Stimulated activated CD8-positive, alpha-beta memory T cell treated with anti-CD3 and anti-CD28 coated beads, Interleukin-12 subunit alpha, Interleukin-12 subunit beta, amount 100 ng/mL, for 4 hours (primary cell): ENCODE data around the gene UBE2R2.
"Not testable (repeated sequence)": the region's sequence is repeated elsewhere in the genome, so short reads cannot be mapped to it uniquely, and the experiment has no call there.

Experiments used
- DNase-seq: peaks from one replicate; pipeline ENCODE4 v3.0.0-alpha.2; 2020; ENCODE audit warnings: low read depth

The UBE2R2 gene, protein sequence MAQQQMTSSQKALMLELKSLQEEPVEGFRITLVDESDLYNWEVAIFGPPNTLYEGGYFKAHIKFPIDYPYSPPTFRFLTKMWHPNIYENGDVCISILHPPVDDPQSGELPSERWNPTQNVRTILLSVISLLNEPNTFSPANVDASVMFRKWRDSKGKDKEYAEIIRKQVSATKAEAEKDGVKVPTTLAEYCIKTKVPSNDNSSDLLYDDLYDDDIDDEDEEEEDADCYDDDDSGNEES

DNA sequence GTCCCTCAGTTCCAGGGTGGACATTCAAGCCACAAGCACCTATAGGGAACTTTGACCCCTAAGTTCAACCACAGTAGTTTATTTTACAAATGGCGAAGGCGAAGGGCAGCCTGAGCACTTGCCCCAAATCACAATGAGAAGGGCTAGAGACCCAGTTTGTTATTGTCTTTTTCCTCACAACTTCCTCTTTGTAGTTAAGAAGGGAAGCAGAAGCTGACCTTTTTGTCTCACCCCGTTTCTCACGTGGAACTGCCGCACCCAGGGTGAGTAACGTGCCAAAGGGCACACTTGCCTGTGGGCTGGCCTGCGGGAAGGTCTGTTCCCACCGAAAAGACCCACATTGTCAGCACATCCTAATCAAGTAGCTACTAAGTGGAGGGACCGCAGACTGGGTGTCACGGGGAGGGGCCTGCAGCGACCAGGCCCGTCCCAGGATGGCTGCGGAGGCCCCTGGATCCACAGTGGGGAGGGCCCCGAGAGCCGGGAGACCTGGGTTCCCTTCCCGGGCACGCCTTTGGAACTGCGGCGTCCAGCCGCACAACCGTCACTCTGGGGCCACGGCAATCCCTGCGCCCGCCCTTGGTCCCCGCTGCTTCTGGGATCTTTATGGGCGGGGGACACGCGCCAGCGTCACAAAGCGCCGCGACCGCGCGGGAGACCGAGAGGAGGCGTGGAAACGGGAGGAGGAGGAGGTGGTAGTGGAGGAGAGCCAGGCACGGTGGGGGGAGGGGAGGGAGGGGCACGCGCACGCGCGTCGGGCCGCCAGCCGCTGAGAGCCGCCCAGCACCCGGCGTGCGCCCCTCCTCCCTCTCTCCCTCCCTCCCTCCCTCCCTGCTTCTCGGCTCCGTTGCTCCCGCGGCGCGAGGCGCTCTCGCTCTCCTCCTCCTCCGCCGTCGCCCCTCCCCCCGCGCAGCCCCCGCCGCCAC is at the start of gene UBE2R2:
UBE2R2 (plus strand) TSS at position 834 of the 926 bp plus-strand sequence. CDS start 598 bp downstream, outside the sequence.
- DNase-seq: peak; percentile 88

DNA sequence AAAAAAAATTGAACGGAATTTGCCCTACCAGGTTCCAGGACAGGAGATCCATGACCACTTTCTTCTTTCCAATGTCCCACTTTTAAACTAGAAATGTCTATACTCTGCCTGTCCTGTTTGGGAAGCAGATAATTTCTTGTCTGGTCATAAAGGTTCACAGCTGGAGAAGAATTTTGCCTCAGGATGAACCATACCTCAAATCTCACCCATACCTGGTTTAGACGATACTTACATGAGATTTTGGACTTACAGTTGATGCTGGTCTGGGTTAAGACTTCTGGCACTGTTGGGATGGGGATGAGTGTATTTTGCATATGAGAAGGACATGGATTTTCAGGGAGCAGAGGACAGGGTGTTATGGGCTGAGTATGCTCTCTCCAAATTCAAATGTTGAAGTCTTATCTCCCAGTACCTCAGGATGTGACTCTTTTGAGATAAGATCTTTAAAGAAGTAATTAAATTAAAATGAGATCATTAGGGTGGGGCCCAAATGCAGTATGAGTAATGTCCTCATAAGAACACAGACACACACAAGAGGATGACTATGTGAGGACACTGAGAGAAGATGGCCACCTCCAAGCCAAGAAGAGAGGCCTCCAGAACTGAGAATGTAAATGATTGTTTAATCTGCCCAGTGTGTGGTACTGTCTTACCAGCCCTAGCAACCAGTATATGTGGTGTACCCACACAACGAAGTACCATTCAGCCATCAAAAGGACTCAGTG is 46.6 kb upstream of the UBE2R2 start:
- DNase-seq: not testable (repeated sequence)

DNA sequence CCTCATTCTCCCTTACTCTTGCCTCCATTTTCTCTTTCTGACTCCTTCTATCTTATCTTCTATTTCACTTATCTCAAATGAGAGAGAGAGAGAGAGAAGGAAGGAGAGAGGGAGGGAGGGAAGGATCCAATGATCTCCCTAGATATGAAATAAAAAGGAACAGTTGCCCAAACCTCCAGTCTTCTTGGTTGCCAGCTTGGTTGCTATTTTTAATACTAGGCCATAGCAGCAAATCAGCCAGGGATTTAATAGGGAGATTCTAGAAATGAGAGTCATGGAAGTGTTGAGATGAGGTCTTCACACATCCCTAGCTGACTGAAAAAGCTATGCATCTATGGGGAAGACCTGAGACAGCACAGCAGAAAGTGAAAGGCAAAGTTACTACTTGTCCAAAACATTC is 43.8 kb upstream of the UBE2R2 start:
- DNase-seq: not testable (repeated sequence)

DNA sequence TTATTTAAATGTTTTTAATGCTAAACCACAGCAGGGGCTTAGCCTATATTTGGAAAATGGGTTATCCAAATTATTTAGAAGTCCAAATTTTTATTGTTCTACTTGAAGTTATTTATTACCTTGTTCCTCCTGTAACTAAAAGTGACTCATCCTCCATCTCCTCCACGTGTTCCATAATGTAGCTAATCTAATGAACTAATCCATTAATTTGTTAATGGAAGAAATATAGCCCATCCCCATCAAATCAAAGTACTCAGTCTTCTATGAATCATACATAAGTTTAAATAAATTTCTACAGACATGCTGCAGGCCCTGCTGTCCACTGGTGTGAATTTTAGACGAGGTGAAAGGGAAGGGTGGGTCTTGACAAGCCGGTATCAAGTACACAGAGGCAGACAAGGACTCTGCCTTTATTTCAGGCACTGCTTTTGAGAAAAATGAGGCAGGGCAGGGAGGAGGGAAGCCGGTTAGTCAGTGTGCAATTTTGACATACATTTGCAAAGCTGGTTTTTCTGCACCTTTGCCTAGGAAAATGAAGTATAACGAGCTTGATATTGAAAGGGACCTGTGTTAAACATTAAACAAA is 42.8 kb upstream of the UBE2R2 start:
- not testable (repeated sequence) for DNase-seq

DNA sequence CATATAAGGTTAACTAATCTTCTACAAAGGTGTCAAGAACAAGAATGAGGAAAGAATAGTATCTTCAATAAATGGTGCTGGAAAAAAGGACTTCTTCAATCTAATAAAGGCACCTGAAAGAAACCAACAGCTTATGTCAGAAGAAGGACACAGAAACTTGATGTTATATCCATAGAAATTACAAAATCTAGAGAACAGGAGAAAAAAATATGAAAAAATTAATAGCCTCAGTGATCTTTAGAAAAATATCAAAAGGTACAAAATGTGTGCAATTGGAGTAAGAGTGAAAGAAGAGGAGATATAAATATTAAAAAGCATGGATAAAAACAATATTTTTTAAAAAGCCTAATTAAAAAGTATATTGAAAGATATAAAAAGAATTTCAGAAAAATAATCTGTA is 40.4 kb upstream of the UBE2R2 start:
- DNase-seq: no peak

DNA sequence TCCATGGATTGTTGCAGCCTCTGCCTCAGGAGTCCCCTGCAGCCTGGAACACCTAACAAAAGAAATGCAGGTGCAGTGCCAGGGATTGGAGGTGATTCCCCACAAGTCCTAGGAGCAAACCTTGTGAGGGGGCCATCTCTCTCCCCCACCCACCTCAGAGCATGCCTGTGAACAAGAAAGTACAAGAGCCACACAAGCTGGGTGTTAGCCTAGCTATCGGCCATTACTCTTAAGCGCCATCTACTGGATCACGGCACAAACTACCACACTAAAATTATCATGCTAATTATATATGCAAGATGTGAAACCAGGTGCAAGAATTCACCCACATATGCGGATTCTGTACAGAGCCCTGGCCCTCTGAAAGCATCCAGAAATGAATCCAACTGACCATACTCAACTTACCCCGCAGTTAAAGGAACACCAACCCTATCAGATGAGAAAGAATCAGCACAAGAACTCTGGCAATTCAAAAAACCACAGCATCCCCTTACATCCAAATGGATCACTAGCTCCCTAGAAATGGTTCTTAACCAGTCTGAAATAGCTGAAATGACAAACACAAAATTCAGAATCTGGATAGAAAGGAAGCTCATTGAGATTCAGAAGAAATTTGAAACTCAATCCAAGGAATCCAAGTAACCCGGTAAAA is 38.1 kb upstream of the UBE2R2 start:
- DNase-seq: peak; percentile 6

DNA sequence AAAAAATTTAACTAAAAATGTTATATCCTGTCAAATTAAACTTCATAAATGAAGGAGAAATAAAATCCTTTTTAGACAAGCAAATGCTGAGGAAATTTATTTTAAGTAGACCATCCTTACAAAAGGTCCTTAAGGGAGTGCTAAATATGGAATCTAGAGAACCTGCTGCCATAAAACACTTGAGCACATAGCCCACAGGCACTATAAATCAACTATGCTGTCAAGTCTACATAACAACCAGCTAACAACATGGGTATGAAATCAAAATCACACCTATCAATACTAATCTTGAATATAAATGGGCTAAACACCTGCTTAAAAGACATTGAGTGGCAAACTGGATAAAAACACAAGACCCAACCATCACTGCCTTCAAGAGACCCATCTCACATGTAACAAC is 36.7 kb upstream of the UBE2R2 start:
- no peak for DNase-seq

DNA sequence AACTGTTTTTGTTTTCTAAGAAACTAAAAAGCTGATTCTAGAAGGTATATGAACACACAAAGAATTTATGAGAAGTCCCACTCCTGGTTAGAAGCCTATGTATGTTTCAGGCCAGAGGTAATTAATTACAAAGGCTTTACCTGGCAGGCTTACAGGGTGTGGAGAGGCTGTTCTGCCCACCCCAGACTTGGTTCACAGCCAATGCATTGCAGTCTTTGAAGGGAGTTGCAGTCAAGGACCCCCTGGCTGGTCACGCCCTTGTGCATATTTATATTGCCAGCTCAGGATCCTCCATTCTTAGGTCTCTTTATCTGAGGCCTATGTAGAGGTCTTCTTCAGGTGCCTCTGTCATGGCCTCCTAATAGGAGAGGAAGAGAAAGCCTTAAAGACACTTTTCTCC is 35.2 kb upstream of the UBE2R2 start:
- DNase-seq: no peak

DNA sequence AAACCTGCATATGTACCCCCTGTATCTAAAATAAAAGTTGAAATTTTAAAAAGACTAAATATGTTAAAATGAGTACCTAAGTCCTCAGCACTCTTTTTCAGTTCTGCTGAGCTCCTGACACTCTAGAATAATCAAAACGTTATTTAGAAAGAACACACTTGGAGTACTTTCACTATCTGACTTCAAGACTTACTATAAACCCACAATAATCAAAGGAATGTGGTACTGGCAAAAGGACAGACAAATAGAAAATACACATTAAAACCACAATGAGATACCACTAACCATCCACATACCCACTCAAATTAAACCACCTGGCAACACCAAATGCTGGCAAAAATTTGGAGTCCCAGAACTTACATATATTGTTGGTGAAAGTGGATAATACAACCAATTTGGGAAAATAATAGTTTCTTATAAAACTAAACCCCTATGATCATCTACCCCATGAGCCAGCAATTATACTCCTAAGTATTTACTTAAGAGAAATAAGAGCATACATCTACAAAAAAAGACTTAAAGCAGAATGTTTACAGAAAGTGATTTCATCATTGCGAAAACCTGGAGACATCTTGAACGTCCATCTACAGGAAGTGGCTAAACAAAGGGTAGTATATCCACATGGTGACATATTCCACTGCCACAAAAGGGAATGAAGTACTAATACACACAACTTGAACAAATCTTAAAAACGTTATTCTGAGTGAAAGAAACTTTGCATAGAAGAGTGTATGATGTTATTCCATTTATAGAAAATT is 34.4 kb upstream of the UBE2R2 start:
- DNase-seq: no peak

DNA sequence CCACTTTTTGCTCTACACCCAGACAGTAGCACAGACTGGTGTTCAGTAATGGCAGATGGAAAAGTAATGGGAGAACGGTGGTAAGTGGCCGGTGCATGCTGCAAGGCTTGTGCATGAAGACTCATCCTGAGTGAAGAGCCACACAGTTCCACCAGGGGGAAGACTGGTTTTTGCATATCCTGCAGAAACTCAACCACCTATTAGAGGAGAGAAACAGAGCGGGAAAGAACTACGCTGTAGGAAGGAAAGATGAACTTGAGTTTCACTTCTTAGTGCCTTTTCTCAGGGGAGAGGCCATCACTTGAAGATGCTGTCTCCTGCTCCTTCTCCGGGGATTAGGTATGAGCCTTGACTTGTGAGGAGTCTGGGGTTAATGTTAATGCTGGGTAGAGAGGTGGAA is 31.0 kb upstream of the UBE2R2 start:
- DNase-seq: no peak

DNA sequence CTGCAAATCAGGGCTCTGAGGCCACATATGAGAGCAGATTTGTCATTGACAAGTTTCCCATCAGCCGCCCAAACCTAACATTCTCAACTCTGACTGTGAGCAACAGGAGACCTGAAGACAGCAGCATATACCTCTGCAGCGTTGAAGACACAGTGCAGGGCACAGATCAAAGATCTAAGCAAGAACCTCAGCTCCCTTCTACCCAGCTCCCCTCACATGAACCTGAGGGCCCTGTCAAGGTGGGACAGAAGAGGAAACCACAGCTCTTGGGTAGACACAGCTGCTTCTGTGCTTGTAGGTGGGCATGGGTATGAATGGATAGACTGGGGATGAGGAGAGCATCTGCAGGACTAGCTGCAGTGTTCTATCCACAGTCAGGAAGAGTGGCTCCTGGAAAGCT is 30.3 kb upstream of the UBE2R2 start:
- DNase-seq: no peak

DNA sequence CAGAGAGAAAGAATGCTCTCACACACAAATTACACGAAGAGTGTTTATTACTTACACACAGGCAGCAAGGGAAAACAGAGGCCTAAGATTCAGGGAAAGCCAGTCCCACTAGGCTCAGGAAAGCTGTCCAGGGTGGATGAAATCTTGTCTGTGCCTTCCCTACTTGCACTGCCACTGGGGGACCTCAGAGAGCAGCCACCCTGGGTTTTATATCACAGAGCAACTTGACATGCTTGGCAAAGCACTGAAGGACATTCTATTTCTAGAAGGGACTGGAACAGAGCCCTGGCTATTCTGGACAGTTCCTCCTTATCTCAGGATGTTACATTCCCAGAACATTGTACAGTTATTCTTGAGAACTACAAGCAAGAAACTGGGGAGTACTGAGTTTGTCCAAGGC is 29.1 kb upstream of the UBE2R2 start:
- no peak for DNase-seq

DNA sequence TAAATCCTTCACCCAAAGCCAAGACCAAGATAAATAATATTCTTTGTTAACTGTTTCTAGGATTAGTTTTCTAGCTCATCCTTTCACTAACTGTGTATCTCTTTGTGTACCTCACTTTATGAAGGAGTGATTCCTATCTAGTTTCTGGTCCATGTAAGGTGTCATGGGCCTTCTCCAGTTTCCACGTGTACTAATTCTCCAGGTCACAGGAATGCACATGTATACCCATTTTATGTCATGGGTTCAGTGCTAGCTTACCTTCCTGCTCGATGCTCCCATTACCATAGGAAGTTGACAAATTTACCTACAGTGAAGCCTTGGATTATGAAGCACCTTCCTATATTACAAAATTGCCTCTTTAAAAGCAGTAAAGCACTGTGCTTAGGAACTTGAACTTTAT is 27.5 kb upstream of the UBE2R2 start:
- not testable (repeated sequence) for DNase-seq

DNA sequence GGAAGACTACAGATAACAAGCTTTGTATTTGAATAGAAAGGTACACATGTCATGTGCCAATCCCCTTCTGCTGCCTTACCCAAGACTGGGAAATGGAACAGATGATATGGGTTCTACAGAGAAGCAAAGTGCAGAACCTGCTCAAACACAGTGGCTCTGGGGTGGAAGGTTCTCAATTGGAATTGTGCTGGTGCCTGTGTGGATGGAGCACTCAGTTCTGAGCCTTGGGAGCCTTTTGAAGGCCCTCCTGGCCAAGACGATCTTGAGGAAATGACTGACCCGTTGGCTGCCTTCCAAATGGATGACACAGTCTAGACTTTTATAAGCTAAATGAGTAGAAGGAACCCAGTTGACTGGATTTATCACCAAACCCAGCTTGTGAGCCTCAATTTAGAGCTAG is 25.8 kb upstream of the UBE2R2 start:
- DNase-seq: no peak

DNA sequence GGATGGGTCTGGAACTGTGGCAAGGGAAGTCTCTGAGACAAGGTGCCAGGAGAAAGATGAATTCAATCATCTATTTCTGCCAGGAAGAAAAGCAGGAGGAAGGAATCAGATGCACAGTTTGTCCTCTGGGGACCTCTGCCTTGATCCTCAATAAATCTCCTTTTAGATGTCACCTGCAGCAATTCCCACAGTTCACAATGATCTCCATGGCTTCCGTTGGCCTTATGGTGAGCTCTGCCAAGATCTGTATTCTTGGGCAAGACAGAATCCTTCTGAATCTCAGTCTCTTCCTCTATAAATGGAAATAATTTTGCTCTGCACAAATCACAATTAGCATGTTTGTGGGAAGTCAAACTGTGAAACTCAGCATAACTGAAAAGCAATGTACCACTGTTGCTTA is 23.5 kb upstream of the UBE2R2 start:
- DNase-seq: not testable (repeated sequence)

DNA sequence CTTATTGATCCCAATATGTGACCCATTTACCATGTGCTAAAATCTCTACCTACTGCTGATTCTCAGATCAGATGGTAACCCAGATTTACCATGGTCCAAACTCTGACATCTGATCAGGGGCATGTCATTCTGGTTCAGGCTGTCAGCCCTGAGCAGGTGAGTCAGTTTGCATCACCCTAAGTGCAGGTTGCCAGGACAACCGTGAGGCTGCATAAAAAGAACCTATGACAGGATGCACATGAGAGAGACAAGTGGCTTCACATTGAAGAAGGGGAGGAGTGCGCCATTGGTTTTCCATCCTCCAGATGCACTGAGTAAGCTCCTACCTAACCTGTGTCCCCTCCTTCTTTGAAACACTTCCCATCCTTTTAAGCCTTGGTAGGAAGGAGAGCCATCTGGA is 22.4 kb upstream of the UBE2R2 start:
- no peak for DNase-seq

DNA sequence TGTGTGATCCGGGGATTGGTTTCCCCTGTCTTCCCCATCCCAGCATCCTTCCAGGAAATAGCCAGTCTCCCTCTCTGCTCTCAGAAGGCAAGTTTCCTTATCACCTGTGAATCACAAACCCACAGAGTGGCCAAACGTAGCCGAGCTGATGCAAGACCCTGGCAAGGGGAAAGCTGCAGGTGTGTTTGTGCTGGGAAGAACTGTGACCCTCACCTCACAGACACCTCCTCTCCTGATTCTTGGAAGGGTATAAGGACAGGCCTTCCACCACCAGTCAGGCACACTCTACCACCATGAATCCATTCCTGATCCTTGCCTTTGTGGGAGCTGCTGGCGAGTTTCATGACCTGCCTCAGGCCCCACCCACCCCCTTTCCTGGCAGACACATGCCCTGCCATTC is 21.7 kb upstream of the UBE2R2 start, which contains the start of gene PRSS3:
PRSS3 (plus strand) TSS at position 281 of the 400 bp plus-strand sequence; CDS start at position 294, 13 bp downstream.
- DNase-seq: no peak

DNA sequence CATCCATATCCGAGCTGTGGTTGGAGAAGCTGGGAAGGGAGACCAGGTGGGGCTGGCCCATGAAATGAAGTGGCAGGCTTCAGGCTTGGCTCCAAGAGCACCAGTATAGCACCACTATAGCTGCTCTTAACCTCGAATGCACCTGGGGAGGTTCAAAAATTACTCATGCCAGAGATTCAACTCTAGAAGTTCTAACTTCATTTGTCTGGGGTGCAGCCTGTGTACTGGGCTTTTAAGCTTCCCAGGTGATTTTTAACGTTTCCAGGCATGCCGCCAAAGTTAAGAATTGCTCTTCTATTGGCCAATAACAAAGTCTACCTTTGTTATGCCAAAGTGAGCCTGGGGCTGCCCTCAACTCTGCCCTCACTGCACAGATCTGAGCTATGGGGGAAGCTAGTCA is 21.1 kb upstream of the UBE2R2 start:
- DNase-seq: no peak

DNA sequence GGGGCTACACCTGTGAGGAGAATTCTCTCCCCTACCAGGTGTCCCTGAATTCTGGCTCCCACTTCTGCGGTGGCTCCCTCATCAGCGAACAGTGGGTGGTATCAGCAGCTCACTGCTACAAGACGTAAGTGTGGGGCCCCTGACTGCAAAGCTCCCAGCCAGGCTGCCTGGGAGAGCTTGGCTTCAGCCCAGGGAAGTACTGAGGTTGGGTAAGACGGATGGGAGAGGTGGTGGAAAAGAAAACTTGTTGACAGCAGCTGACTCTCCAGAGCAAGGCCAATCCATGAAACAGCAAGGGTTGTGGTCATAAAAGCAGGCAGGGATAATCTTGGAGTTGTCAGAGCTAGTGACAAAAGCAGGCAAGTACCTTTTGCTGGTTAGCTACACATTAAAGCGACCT is 20.3 kb upstream of the UBE2R2 start:
- not testable (repeated sequence) for DNase-seq

DNA sequence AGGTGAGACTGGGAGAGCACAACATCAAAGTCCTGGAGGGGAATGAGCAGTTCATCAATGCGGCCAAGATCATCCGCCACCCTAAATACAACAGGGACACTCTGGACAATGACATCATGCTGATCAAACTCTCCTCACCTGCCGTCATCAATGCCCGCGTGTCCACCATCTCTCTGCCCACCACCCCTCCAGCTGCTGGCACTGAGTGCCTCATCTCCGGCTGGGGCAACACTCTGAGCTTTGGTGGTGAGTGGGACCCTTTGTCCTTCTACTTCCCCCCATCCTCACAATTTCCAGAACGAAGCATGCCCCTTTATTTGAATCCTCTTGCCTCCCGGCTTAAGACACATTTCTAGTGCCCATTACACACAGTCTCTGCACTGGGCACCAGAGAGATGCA is 19.1 kb upstream of the UBE2R2 start:
- DNase-seq: no peak

DNA sequence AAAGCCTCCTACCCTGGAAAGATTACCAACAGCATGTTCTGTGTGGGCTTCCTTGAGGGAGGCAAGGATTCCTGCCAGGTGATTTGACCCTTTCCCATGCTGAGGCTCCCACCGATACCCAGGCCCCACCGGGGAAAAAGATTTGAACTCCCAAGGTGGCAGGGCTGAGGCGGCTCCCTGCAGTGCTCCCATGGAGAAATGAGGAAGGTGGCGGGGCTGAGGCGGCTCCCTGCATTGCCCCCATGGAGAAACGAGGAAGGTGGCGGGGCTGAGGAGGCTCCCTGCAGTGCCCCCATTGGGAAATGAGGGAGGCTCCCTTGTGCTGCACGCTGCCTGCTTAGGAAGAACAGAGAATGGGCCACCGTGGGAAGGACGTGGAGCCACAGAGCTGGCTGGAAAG is 18.4 kb upstream of the UBE2R2 start:
- DNase-seq: no peak
